SK-N-MC (cell line): ENCODE results near the gene GOLIM4.

Source experiments
- DNase-seq: peaks from one replicate; pipeline ENCODE4 v3.0.0-alpha.2; 2011; ENCODE audit warnings: low read depth, low spot score
- H3K27ac ChIP-seq: fragments of 200-600 bp; sonication (generic); 2 replicates; pipeline ENCODE4 v1.5.1; 2016; ENCODE audit warnings: mixed run types
- H3K36me3 ChIP-seq: fragments of 200-600 bp; sonication (generic); 2 replicates; pipeline ENCODE4 v1.6.1; 2017; ENCODE audit warnings: antibody characterized with exemption, low read length, mixed read lengths; ENCODE audit not compliant: insufficient read depth
- H3K4me3 ChIP-seq: fragments of 200-600 bp; sonication (generic); 2 replicates; pipeline ENCODE4 v1.5.1; 2016
- H3K9ac ChIP-seq: fragments of 200-600 bp; sonication (generic); 2 replicates; pipeline ENCODE4 v1.8.0; 2017; ENCODE audit warnings: mixed run types, mixed read lengths; ENCODE audit not compliant: insufficient read length
- H3K9me3 ChIP-seq: fragments of 200-600 bp; sonication (generic); 2 replicates; pipeline ENCODE4 v1.6.1; 2017; ENCODE audit warnings: low read depth, mild to moderate bottlenecking, antibody characterized with exemption, low read length, moderate library complexity, mixed read lengths
- EZH2 ChIP-seq: fragments of 200-600 bp; sonication (generic); IDR thresholded peaks from one replicate; pipeline ENCODE4 v1.6.1; 2017; ENCODE audit warnings: antibody characterized with exemption
- FOXP2 ChIP-seq: optimal IDR thresholded peaks from 2 replicates; pipeline ENCODE3; 2011; ENCODE audit warnings: mild to moderate bottlenecking, moderate library complexity; ENCODE audit not compliant: insufficient read depth; ENCODE audit errors: extremely low read length, control extremely low read depth
- POLR2AphosphoS5 ChIP-seq: IDR thresholded peaks from 2 replicates; pipeline ENCODE4 v1.6.1; 2012; ENCODE audit warnings: mild to moderate bottlenecking, low read depth, low read length, borderline replicate concordance

GOLIM4 gene

GRCh38 chr3:168085491-168086119 lies 10.1 kb downstream of the GOLIM4 start:
- H3K9ac ChIP-seq: no peak overlapping the region
- no peak overlapping the region for H3K27ac ChIP-seq
- H3K36me3 ChIP-seq: no peaks in the 10 kb centered on the region
- H3K9me3 ChIP-seq: no peaks in the 10 kb centered on the region
- TF ChIP-seq POLR2AphosphoS5 (no peak), EZH2 (no peak), FOXP2 (no peak)
- DNase-seq: no peak
- H3K4me3 ChIP-seq: no peak overlapping the region

GRCh38 chr3:168083906-168084305 lies 11.8 kb downstream of the GOLIM4 start:
- DNase-seq: no peak
- Histone ChIP-seq H3K4me3 (no peak overlapping the region), H3K36me3 (no peaks in the 10 kb centered on the region), H3K27ac (no peak overlapping the region), H3K9ac (no peak overlapping the region), H3K9me3 (no peaks in the 10 kb centered on the region)
- TF ChIP-seq EZH2 (no peak), FOXP2 (no peak), POLR2AphosphoS5 (no peak)

- H3K4me3 ChIP-seq: no peak overlapping the region
- H3K9me3 ChIP-seq: no peaks in the 10 kb centered on the region
- no peak overlapping the region for H3K9ac ChIP-seq
- H3K36me3 ChIP-seq: no peaks in the 10 kb centered on the region
- H3K27ac ChIP-seq: no peak overlapping the region
- DNase-seq: no peak
- TF ChIP-seq FOXP2 (no peak), POLR2AphosphoS5 (no peak), EZH2 (no peak)
Observed at GRCh38 chr3:168081856-168082255, 13.9 kb downstream of the GOLIM4 start.

- Histone ChIP-seq H3K4me3 (no peak overlapping the region), H3K27ac (no peak overlapping the region), H3K36me3 (no peaks in the 10 kb centered on the region), H3K9ac (no peak overlapping the region), H3K9me3 (no peaks in the 10 kb centered on the region)
- DNase-seq: no peak
- TF ChIP-seq POLR2AphosphoS5: no peak
- no peak for TF ChIP-seq FOXP2
- TF ChIP-seq EZH2: no peak
Observed at GRCh38 chr3:168081171-168081771, 14.5 kb downstream of the GOLIM4 start.

GRCh38 chr3:168080499-168081170 lies 15.1 kb downstream of the GOLIM4 start:
- H3K4me3 ChIP-seq: no peak overlapping the region
- H3K36me3 ChIP-seq: no peaks in the 10 kb centered on the region
- no peak overlapping the region for H3K27ac ChIP-seq
- no peaks in the 10 kb centered on the region for H3K9me3 ChIP-seq
- no peak overlapping the region for H3K9ac ChIP-seq
- TF ChIP-seq FOXP2: no peak
- no peak for TF ChIP-seq EZH2
- no peak for TF ChIP-seq POLR2AphosphoS5
- DNase-seq: no peak

GRCh38 chr3:168080022-168080421 lies 15.7 kb downstream of the GOLIM4 start:
- Histone ChIP-seq H3K27ac (no peak overlapping the region), H3K36me3 (no peaks in the 10 kb centered on the region), H3K4me3 (no peak overlapping the region), H3K9me3 (no peaks in the 10 kb centered on the region), H3K9ac (no peak overlapping the region)
- TF ChIP-seq POLR2AphosphoS5 (no peak), EZH2 (no peak), FOXP2 (no peak)
- DNase-seq: no peak

- Histone ChIP-seq H3K36me3 (no peaks in the 10 kb centered on the region), H3K9me3 (no peaks in the 10 kb centered on the region), H3K9ac (no peak overlapping the region), H3K27ac (no peak overlapping the region), H3K4me3 (no peak overlapping the region)
- DNase-seq: no peak
- TF ChIP-seq EZH2: no peak
- TF ChIP-seq FOXP2: no peak
- TF ChIP-seq POLR2AphosphoS5: no peak
Observed at GRCh38 chr3:168077091-168077490, 18.6 kb downstream of the GOLIM4 start.

- Histone ChIP-seq H3K27ac (no peak overlapping the region), H3K9ac (no peak overlapping the region), H3K9me3 (no peaks in the 10 kb centered on the region), H3K4me3 (no peak overlapping the region), H3K36me3 (no peaks in the 10 kb centered on the region)
- no peak for DNase-seq
- TF ChIP-seq POLR2AphosphoS5 (no peak), EZH2 (no peak), FOXP2 (no peak)
Observed at GRCh38 chr3:168073842-168074605, 21.7 kb downstream of the GOLIM4 start.
